GM23338 (cell line): ENCODE measurements around the gene SERPINE2. TPM values are rescaled to one million over a fixed set of nuclear protein-coding genes. Genes with fewer than 3 reads are reported as not detected.

ENCODE experiments used
- ETS1 ChIP-seq: IDR thresholded peaks from 2 replicates; pipeline ENCODE4 v1.6.1; 2016; ENCODE audit warnings: antibody characterized with exemption
- REST ChIP-seq: IDR thresholded peaks from one replicate; pipeline ENCODE4 v1.6.1; 2018; ENCODE audit warnings: antibody characterized with exemption; ENCODE audit not compliant: unreplicated experiment
- ZNF462 ChIP-seq: fragments of 250-450 bp; sonication (Bioruptor Pico); IDR thresholded peaks from 2 replicates; pipeline ENCODE4 v1.5.0; 2020; ENCODE audit warnings: mild to moderate bottlenecking, moderate library complexity
- polyA plus RNA-seq: library from polyadenylated mRNA; unstranded; fragments of >200 nt; fragmentation: Nextera tagmentation; extraction: Ambion mirVana; gene quantifications from 2 replicates; pipeline ENCODE4 v1.2.1, GENCODE V29; 2016
- total RNA-seq: library from RNA; depleted of rRNA; stranded (reverse); fragments of >200 nt; shearing (Covaris generic); gene quantifications from 2 replicates; pipeline ENCODE4 v1.2.3, GENCODE V29; 2014

SERPINE2 gene
- total and polyA plus RNA-seq, 2 experiments from 2014 or later: 38.6 to 44.2 TPM

GRCh38 chr2:223930103-223930976 lies 108.7 kb downstream of the SERPINE2 start (continued):
- no peak for TF ChIP-seq REST
- no peak for TF ChIP-seq ZNF462 (CRISPR knock-in tag)
- TF ChIP-seq ETS1: no peak
